ENCODE data around the gene GAN. TPM values are rescaled to one million over a fixed set of nuclear protein-coding genes. Genes with fewer than 3 reads are reported as not detected.

Gene GAN
- total and polyA plus RNA-seq, 10 donors: 0.54 to 10.3 (median 6.1) TPM

- intact Hi-C loops (cut with DNase I; ENCODE audit: low total_unique reads): no loop called here
These were observed 56.3 kb downstream of the GAN start for GRCh38 chr16:81371106-81371505.

GRCh38 chr16:81374550-81374949 lies 59.8 kb downstream of the GAN start:
- peaks cover 0 to 67% (median 17%) of the 10 kb centered on the region in 6 donors for H3K36me3 ChIP-seq
- intact Hi-C loops (cut with DNase I; ENCODE audit: low total_unique reads): no loop called here
- no peaks in the 10 kb centered on the region for H3K27me3 ChIP-seq (replicated peaks in 1 of 7)
- no peaks in the 10 kb centered on the region for H3K9me3 ChIP-seq
- peak overlapping the region in 1 of 8 donors; percentile 27 for H3K27ac ChIP-seq
- no peak for TF ChIP-seq POLR2AphosphoS5 (IDR thresholded peaks at IDR 0.05)
- TF ChIP-seq CTCF (IDR thresholded peaks at IDR 0.05 in 8 of 11, conservative IDR thresholded peaks at IDR 0.05 in 3 of 11): no peak
- TF ChIP-seq POLR2A (IDR thresholded peaks at IDR 0.05): no peak
- 9 to 27% (median 17%) methylated on average over 3 of the region's 3 CpGs for WGBS, 5 donors
- H3K4me3 ChIP-seq: no peak overlapping the region
- DNase-seq: no peak
- H3K4me1 ChIP-seq: peaks cover 0 to 15% (median 2%) of the 10 kb centered on the region in 6 donors

More at GRCh38 chr16:81371106-81371505, 56.3 kb downstream of the GAN start:
- Histone ChIP-seq H3K27ac (no peak overlapping the region), H3K36me3 (peaks cover 0 to 72% (median 12%) of the 10 kb centered on the region in 6 donors), H3K9me3 (no peaks in the 10 kb centered on the region), H3K4me1 (peaks cover 0 to 15% (median 2%) of the 10 kb centered on the region in 6 donors), H3K27me3 (replicated peaks in 1 of 7) (no peaks in the 10 kb centered on the region), H3K4me3 (no peak overlapping the region)
- 88 to 100% (median 94%) methylated on average over 1 of the region's 1 CpG for WGBS, 5 donors
- no peak for DNase-seq
- TF ChIP-seq CTCF (IDR thresholded peaks at IDR 0.05 in 8 of 11, conservative IDR thresholded peaks at IDR 0.05 in 3 of 11) (no peak), POLR2A (IDR thresholded peaks at IDR 0.05) (no peak), POLR2AphosphoS5 (IDR thresholded peaks at IDR 0.05) (no peak)

- DNase-seq: no peak
- peaks cover 0 to 15% (median 2%) of the 10 kb centered on the region in 6 donors for H3K4me1 ChIP-seq
- peak overlapping the region in 4 of 8 donors; percentile 15 to 40 (median 26) for H3K27ac ChIP-seq
- H3K9me3 ChIP-seq: no peaks in the 10 kb centered on the region
- TF ChIP-seq CTCF (IDR thresholded peaks at IDR 0.05 in 8 of 11, conservative IDR thresholded peaks at IDR 0.05 in 3 of 11): no peak
- no peak for TF ChIP-seq POLR2AphosphoS5 (IDR thresholded peaks at IDR 0.05)
- TF ChIP-seq POLR2A (IDR thresholded peaks at IDR 0.05): no peak
- intact Hi-C loops (cut with DNase I; ENCODE audit: low total_unique reads): no loop called here
- H3K36me3 ChIP-seq: peaks cover 0 to 46% (median 15%) of the 10 kb centered on the region in 6 donors
- H3K27me3 ChIP-seq (replicated peaks in 1 of 7): no peaks in the 10 kb centered on the region
- 77 to 83% (median 79%) methylated on average over 7 of the region's 7 CpGs for WGBS, 5 donors
- no peak overlapping the region for H3K4me3 ChIP-seq
These were observed 62.1 kb downstream of the GAN start for GRCh38 chr16:81376880-81377279.

- intact Hi-C loops (cut with DNase I; ENCODE audit: low total_unique reads): no loop called here
- WGBS, 5 donors: 91 to 96% (median 91%) methylated on average over 4 of the region's 4 CpGs
- Histone ChIP-seq H3K27ac (peak overlapping the region in 4 of 8 donors; percentile 29 to 65 (median 52)), H3K4me1 (peaks cover 0 to 15% (median 2%) of the 10 kb centered on the region in 6 donors), H3K27me3 (replicated peaks in 1 of 7) (no peaks in the 10 kb centered on the region), H3K4me3 (peak overlapping the region in 2 of 8 donors; percentile 4 to 43), H3K9me3 (no peaks in the 10 kb centered on the region), H3K36me3 (peaks cover 0 to 41% (median 13%) of the 10 kb centered on the region in 6 donors)
- TF ChIP-seq POLR2AphosphoS5 (IDR thresholded peaks at IDR 0.05): no peak
- no peak for TF ChIP-seq CTCF (IDR thresholded peaks at IDR 0.05 in 8 of 11, conservative IDR thresholded peaks at IDR 0.05 in 3 of 11)
- no peak for TF ChIP-seq POLR2A (IDR thresholded peaks at IDR 0.05)
- DNase-seq: no peak
These were observed 63.3 kb downstream of the GAN start for GRCh38 chr16:81378049-81378448.

Data from spleen (tissue), 11 donors.